Jurkat, Clone E6-1 (cell line): Measurements from ENCODE around the gene NFKBIE.

Source experiments
- DNase-seq: peaks from one replicate; pipeline ENCODE4 v3.0.0-alpha.2; 2011; ENCODE audit warnings: low read depth, low spot score
- H3K4me3 ChIP-seq: 2 replicates; pipeline ENCODE4 v1.5.1; 2011; ENCODE audit warnings: mild to moderate bottlenecking, low read length, control low read depth, moderate library complexity

The NFKBIE gene

GRCh38 chr6:44275749-44276648 lies 10.6 kb upstream of the NFKBIE start:
- no peak for DNase-seq
- H3K4me3 ChIP-seq, result no peak overlapping the region

GRCh38 chr6:44275271-44275748 lies 10.0 kb upstream of the NFKBIE start:
- no peak for DNase-seq
- no peak overlapping the region for H3K4me3 ChIP-seq

DNA sequence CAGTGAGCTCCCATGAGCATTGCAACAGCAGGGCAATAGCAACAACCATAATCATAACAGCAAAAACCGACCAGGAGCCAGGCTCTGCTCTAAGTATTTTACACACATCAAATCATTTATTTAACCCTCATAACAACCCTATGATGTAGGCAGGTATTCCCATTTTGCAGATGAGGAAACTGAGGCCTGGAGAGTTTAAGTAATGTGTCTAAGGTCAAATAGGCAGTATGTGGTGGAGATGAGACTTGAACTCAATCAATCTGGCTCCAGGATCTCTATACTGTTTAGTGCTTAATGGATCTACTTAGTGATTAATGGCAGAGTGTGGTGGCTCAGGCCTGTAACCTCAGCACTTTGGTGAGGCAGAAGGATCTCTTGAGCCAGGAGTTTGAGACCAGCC lies 8.3 kb upstream of the NFKBIE start:
- H3K4me3 ChIP-seq, result no peak overlapping the region
- DNase-seq, result no peak

DNA sequence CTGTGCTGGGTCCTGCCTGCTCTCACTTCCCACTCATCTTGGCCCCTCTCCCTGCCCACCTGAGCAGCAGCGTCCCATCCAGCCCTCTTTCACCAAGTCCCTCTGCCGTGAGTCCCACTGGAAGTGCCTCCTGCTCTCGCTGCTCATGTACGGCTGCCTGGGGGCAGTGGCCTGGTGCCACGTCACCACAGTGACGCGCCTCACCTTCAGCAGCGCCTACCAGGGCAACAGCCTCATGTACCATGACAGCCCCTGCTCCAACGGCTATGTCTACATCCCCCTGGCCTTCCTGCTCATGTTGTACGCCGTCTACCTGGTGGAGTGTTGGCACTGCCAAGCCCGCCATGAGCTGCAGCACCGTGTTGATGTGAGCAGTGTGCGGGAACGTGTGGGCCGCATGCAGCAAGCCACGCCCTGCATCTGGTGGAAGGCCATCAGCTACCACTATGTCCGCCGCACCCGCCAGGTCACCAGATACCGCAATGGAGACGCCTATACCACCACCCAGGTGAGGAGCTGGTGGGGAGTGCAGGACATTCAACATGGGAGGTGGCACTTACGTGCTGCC lies 7.7 kb upstream of the NFKBIE start:
- DNase-seq, result no peak
- H3K4me3 ChIP-seq, result no peak overlapping the region

- no peak overlapping the region for H3K4me3 ChIP-seq
- DNase-seq, result no peak
These were observed 7.2 kb upstream of the NFKBIE start for GRCh38 chr6:44272529-44272928.

GRCh38 chr6:44271914-44272313 lies 6.6 kb upstream of the NFKBIE start:
- H3K4me3 ChIP-seq, result no peak overlapping the region
- no peak for DNase-seq

GRCh38 chr6:44271406-44271723 lies 6.0 kb upstream of the NFKBIE start:
- peak overlapping the region; percentile 37; the same call in 1 of the 2 replicates for H3K4me3 ChIP-seq
- DNase-seq, result no peak

DNA sequence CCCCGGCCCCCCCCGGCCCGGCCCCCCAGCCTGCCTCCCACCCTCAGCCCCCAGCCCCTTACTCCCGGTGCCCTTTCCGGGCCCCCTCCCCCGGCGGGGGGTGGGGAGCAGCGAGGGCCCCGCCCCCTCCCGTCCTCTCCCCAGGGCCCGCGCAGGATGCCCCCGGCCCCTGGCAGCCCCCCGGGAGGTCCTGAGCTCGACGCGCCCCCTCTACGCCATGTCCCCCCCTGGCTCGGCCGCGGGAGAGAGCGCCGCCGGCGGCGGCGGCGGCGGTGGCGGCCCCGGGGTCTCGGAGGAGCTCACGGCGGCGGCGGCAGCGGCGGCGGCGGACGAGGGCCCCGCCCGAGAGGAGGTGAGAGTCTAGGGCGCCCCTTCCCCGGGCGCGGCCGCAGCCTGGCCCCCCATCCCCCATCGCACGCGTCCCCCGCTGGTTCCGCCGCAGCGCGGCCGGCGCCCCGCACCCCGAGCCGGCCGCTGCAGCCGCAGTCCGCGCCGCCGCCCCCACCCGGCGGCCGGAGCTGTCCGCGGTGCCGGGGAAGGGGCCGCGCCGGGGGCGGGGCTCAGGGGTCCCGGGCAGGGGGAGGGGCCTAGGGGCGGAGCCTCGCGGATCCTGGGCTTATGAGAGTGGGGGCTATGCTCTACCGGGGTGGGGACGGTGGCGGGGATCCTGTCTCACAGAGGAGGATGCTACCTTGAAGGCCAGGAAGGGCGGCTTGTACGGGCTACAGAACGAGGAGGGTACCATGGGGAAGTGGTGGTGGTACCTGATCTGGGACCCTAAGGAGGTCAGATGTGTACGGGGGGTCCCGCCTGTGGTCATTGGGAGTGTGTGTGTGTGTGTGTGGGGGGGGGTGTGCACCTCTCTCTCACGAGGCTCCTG lies 5.4 kb upstream of the NFKBIE start:
- H3K4me3 ChIP-seq, result peak overlapping the region; percentile 37
- no peak for DNase-seq

DNA sequence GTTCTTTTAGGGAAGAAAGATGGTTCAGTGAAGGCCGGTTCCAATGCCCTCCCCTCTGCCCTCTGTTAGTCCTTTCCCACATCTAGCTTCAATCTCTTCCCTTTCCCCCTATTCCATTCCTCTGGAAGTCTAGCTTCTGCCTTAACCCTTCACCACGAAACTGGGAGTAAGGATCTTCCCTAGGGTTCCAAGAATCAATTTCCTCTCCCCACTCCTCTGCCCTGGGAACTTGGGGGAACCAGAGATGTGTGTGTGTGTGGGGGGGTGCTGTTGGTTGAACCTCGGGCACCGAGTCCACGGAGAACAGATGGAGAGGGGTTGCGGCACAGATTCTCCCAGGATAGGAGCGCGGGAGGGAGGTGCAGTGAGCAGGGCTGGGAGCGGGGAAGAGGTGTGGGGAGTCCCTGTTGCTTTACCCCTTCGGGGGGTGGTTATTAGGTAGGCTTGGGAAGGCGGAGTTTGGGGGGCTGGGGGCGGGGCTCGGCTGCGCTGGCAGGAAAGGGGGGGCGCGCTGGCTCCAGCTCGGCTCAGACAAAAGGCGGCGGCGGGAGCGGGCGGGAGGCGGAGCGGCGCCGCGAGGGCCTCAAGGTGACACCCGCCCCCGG lies 4.7 kb upstream of the NFKBIE start, which contains the start of gene TMEM151B:
TSS of gene TMEM151B (plus strand) at position 530 of the 605 bp plus-strand sequence. CDS start 293 bp downstream, outside the sequence.
- H3K4me3 ChIP-seq, result peak within 1 kb of the TSS; percentile 37
- DNase-seq, result no peak

DNA sequence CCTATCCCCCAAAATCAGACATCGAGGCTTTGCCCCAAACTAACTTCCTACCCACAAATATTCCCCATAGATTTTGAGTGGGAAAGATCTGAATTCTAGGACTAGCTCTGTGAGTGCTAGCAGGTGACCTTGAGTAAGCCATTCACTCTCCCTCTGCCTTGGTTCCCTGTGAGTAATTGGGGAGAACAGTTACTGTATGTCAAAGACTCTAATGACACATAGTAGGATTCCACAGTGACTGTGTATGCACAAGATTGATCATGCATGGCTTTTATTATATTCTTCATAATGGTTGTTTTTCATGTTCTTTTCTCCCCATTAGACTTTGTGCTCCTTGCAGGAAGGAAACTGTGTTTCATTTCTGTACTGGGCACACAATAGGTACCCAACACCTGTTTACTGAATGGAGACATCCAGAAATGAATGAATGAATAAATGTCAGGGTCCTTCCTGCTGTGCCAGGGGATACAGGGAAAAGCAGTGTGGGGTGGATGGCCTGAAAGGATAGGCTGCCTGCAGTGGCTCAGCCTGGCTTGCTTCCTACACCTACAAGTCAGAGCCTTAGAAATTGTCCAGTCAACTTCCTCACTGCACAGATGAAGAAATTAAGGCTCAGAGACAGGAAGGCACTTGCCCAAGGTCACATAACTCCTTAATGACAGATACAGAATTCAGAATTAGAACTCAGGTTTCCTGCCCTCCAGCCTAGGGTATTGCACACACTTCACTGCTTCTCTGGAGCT lies 4.0 kb upstream of the NFKBIE start:
- no peak for DNase-seq
- no peak overlapping the region for H3K4me3 ChIP-seq

DNA sequence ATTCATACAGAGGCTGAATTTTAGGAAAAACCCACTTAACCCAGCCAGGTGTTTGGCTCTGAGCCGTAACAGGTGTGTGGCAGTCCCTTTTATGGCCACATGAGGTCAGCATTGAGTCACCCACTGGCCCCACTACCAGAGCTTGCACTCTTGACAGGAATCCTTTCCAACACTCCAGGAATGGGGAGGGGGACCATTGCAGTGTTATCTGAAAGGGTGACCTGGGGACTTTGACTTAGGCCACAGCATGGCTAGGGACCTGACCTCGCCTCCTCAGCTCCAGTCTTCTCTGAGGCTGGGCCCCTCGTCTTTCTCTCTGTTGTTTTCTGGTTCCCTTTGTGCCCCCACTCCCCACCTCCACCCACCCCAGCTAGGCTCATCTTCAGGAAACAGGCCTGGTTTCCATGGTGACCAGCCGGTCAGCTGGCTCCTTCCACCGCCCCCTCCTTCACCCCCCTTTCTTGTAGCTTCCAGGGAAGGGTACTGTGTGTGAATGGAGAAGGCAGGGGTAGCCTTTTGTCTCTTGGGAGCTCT lies 2.8 kb upstream of the NFKBIE start:
- no peak for DNase-seq
- H3K4me3 ChIP-seq, result no peak overlapping the region

GRCh38 chr6:44267252-44267651 lies 1.9 kb upstream of the NFKBIE start:
- H3K4me3 ChIP-seq, result no peak overlapping the region
- no peak for DNase-seq

- DNase-seq, result no peak
- no peak overlapping the region for H3K4me3 ChIP-seq
These were observed 996 bp upstream of the NFKBIE start for GRCh38 chr6:44266347-44266746.

DNA sequence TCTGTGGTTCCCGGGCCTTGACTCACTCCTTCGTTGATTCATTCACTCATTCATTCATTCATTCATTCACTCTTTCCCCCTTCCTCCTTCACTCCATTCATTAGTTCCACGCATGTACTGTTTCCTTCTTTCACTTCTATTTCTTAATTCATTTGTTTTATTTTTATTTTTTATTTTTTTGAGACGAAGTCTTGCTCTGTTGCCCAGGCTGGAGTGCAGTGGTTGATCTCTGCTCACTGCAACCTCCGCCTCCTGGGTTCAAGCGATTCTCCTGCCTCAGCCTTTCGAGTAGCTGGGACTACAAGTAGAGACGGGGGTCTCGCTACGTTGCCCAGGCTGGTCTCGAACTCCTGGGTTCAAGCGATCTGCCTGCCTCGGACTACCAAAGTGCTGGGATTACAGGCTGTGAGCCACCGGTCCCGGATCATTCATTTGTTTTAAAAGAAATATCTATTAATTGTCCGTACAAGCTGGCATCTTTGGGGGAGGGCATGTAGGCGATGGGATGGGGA lies 427 bp upstream of the NFKBIE start:
- peak overlapping the region; percentile 86 for H3K4me3 ChIP-seq
- no peak for DNase-seq

GRCh38 chr6:44264154-44265006 lies 971 bp downstream of the NFKBIE start:
- H3K4me3 ChIP-seq, result peak overlapping the region; percentile 86
- DNase-seq, result no peak

DNA sequence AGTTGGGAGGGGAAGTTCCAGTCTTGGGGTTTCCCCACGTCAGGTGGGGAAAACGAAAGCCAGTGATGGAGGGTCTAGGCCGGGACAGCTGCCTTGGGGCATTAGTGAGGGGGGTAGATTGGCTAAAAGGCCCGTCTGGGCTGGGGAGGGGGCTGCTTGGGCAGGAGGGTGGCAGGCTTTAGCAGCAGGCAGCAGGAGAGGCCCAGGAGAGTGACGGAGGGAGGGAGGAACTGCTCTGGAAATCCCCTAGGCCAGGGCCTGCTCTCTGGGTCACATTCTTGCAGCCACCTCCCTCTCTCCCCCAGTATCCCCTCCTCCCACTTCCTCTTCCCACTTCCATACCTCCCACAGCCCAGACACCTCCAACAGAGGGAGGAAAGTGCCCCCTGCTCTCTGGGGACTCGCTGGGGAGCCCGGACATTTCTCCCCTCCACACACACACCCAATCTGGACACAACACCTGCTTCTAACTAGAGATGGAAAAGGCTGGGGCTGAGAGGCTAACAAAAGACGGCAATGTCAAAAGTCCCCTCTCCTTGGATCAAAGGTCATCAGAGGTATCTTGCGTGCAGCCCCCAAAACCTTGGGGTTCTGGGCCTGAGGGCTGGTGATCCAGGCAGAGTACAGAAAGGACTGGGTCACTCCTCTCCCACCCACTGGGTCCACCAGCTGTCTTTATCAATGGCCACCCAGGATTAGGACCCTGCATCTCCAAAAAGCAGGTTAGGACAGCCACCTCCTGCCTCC lies 1.8 kb downstream of the NFKBIE start:
- no peak overlapping the region; the same call in 1 of the 2 replicates for H3K4me3 ChIP-seq
- no peak for DNase-seq
